Spleen (tissue), 7 donors: ENCODE data around the gene PP2D1.

Source experiments
- POLR2AphosphoS5 ChIP-seq, 3 donors: sonication (generic); formaldehyde crosslinking; IDR thresholded peaks; one replicate each; pipeline ENCODE4 v1.5.1; 2017; ENCODE audit warnings: antibody characterized with exemption in 3 of 3
- TF ChIP-seq, protein P1 (sequence below), 11 experiments: fragments of 200-600 bp in 7 of 11; fragments of 450-650 bp in 4 of 11; sonication (generic) in 4 of 11; IDR thresholded peaks in 8 of 11; conservative IDR thresholded peaks in 3 of 11; 1 replicate in 7 of 11; 2 replicates in 4 of 11; pipeline versions ENCODE4 v1.4.0 to v1.8.0; 2016 to 2021; ENCODE audit warnings: antibody characterized with exemption in 11 of 11, inconsistent platforms in 4 of 11, mild to moderate bottlenecking in 1 of 11
- donor health status: DM: no; HTN: no; CAD: no; lungs with moderate emphysema.
- donor health status: DM: no; HTN: no; CAD: no.
- donor health status: DM: no; HTN: no; CAD: no.

DNA sequence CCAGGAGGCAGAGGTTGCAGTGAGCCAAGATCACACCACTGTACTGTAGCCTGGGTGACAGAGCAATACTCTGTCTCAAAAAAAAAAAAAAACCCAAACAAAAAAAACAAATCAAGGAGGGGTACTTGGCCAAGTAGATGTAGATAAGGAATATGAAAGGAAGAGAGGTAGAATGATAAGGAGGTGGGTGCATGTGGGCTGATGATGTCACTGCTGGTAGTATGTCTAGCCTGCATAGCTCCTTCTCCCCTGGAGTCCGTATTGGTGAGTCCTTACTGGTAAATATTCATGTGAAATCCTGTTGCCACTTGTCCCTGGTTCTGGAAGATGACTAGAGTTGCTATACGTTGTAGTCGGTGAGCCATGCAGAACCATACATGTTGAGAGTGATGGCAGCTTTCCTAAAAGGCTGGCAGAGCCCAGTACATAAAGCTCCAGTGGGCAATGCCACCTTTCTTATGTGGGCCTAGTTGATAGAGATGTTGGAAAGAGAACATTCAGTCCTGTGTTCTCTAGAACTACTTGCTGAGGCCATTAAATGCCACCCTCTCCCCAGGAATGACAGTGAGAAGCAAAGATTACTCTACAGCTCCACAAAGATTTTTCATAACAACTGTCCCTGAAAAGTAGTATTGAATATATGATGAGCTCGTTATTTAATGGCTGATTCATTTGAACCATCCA lies 39.2 kb upstream of the PP2D1 start:
- TF ChIP-seq POLR2AphosphoS5 (IDR thresholded peaks at IDR 0.05): no peak
- TF ChIP-seq, protein P1, sequence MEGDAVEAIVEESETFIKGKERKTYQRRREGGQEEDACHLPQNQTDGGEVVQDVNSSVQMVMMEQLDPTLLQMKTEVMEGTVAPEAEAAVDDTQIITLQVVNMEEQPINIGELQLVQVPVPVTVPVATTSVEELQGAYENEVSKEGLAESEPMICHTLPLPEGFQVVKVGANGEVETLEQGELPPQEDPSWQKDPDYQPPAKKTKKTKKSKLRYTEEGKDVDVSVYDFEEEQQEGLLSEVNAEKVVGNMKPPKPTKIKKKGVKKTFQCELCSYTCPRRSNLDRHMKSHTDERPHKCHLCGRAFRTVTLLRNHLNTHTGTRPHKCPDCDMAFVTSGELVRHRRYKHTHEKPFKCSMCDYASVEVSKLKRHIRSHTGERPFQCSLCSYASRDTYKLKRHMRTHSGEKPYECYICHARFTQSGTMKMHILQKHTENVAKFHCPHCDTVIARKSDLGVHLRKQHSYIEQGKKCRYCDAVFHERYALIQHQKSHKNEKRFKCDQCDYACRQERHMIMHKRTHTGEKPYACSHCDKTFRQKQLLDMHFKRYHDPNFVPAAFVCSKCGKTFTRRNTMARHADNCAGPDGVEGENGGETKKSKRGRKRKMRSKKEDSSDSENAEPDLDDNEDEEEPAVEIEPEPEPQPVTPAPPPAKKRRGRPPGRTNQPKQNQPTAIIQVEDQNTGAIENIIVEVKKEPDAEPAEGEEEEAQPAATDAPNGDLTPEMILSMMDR (IDR thresholded peaks at IDR 0.05 in 8 of 11, conservative IDR thresholded peaks at IDR 0.05 in 3 of 11): no peak
